Measurements from ENCODE around the gene STARD3. TPM values are rescaled to one million over a fixed set of nuclear protein-coding genes. Genes with fewer than 3 reads are reported as not detected.
"Not testable (repeated sequence)": the region's sequence is repeated elsewhere in the genome, so short reads cannot be mapped to it uniquely, and the experiment has no call there.

Gene STARD3
- total RNA-seq, 2 donors from 2014 or later, result 52.5 to 67.7 TPM

- Histone ChIP-seq H3K9me3 (no peaks in the 10 kb centered on the region), H3K4me1 (ENCODE audit: control insufficient read depth in 1 of 2, low read depth in 2 of 2) (peaks cover 16 to 58% of the 10 kb centered on the region in 2 donors), H3K27me3 (replicated peaks; ENCODE audit: insufficient read depth) (no peaks in the 10 kb centered on the region), H3K27ac (peak overlapping the region in 1 of 2 donors; percentile 85), H3K4me3 (peak overlapping the region; percentile 36), H3K36me3 (peaks cover 43% of the 10 kb centered on the region)
- ATAC-seq (ENCODE audit: insufficient number of reproducible peaks, low FRiP score, low read depth), result no peak
- no peak for DNase-seq (ENCODE audit: low spot score)
- no peak for TF ChIP-seq CTCF (IDR thresholded peaks at IDR 0.05)
Measured at GRCh38 chr17:39706383-39706782, 69.4 kb downstream of the STARD3 start.

GRCh38 chr17:39706921-39707337 lies 70.0 kb downstream of the STARD3 start:
- Histone ChIP-seq H3K27ac (peak overlapping the region in 1 of 2 donors; percentile 85), H3K36me3 (peaks cover 49% of the 10 kb centered on the region), H3K4me3 (no peak overlapping the region), H3K9me3 (no peaks in the 10 kb centered on the region), H3K27me3 (replicated peaks; ENCODE audit: insufficient read depth) (no peaks in the 10 kb centered on the region), H3K4me1 (ENCODE audit: control insufficient read depth in 1 of 2, low read depth in 2 of 2) (peaks cover 16 to 53% of the 10 kb centered on the region in 2 donors)
- ATAC-seq (ENCODE audit: insufficient number of reproducible peaks, low FRiP score, low read depth) (no peak), DNase-seq (ENCODE audit: low spot score) (no peak)
- TF ChIP-seq CTCF (IDR thresholded peaks at IDR 0.05), result no peak

- TF ChIP-seq CTCF (IDR thresholded peaks at IDR 0.05), result no peak
- no peak for DNase-seq (ENCODE audit: low spot score)
- ATAC-seq (ENCODE audit: insufficient number of reproducible peaks, low FRiP score, low read depth), result no peak
- H3K9me3 ChIP-seq, result no peaks in the 10 kb centered on the region
- peaks cover 16 to 28% of the 10 kb centered on the region in 2 donors for H3K4me1 ChIP-seq (ENCODE audit: control insufficient read depth in 1 of 2, low read depth in 2 of 2)
- H3K27ac ChIP-seq, result no peak overlapping the region
- no peak overlapping the region for H3K4me3 ChIP-seq
- peaks cover 73% of the 10 kb centered on the region for H3K36me3 ChIP-seq
- no peaks in the 10 kb centered on the region for H3K27me3 ChIP-seq (replicated peaks; ENCODE audit: insufficient read depth)
Measured at GRCh38 chr17:39709319-39709997, 72.5 kb downstream of the STARD3 start.

- H3K27ac ChIP-seq, result no peak overlapping the region
Measured at GRCh38 chr17:39709998-39710964, 73.3 kb downstream of the STARD3 start.

GRCh38 chr17:39711071-39711470 lies 74.1 kb downstream of the STARD3 start:
- H3K27me3 ChIP-seq (replicated peaks; ENCODE audit: insufficient read depth); DNase-seq (ENCODE audit: low spot score); ATAC-seq (ENCODE audit: insufficient number of reproducible peaks, low FRiP score, low read depth); H3K4me3 ChIP-seq; H3K27ac ChIP-seq; H3K9me3 ChIP-seq: not testable (repeated sequence)
- peaks cover 5 to 12% of the 10 kb centered on the region in 2 donors for H3K4me1 ChIP-seq (ENCODE audit: control insufficient read depth in 1 of 2, low read depth in 2 of 2)
- peaks cover 89% of the 10 kb centered on the region for H3K36me3 ChIP-seq

More at GRCh38 chr17:39709998-39710964, 73.3 kb downstream of the STARD3 start:
- TF ChIP-seq CTCF (IDR thresholded peaks at IDR 0.05), result no peak
- no peak for ATAC-seq (ENCODE audit: insufficient number of reproducible peaks, low FRiP score, low read depth)
- Histone ChIP-seq H3K36me3 (peaks cover 81% of the 10 kb centered on the region), H3K4me1 (ENCODE audit: control insufficient read depth in 1 of 2, low read depth in 2 of 2) (peaks cover 12 to 20% of the 10 kb centered on the region in 2 donors), H3K4me3 (no peak overlapping the region), H3K27me3 (replicated peaks; ENCODE audit: insufficient read depth) (no peaks in the 10 kb centered on the region), H3K9me3 (no peaks in the 10 kb centered on the region)
- DNase-seq (ENCODE audit: low spot score), result no peak
